ENCODE data around the gene EFHD2.

GRCh38 chr1:15364740-15365139, 44.9 kb upstream of the EFHD2 start:
- TF ChIP-seq CTCF (IDR thresholded peaks at IDR 0.05; ENCODE audit: insufficient read depth, low read length, poor library complexity, severe bottlenecking), result no peak
- TF ChIP-seq EZH2phosphoT487 (conservative IDR thresholded peaks at IDR 0.05; ENCODE audit: low read length), result no peak
